Epidermal melanocyte (primary cell): Measurements from ENCODE around the gene CELF2.

Experiments used
- DNase-seq: peaks from one replicate; pipeline ENCODE4 v3.0.0; 2011; ENCODE audit warnings: low spot score; ENCODE audit not compliant: insufficient read length

CELF2 gene

GRCh38 chr10:11023009-11023953 lies 5.6 kb downstream of the CELF2 start:
- DNase-seq: no peak

- DNase-seq: no peak
These were observed 6.9 kb downstream of the CELF2 start for GRCh38 chr10:11024596-11024995.

DNA sequence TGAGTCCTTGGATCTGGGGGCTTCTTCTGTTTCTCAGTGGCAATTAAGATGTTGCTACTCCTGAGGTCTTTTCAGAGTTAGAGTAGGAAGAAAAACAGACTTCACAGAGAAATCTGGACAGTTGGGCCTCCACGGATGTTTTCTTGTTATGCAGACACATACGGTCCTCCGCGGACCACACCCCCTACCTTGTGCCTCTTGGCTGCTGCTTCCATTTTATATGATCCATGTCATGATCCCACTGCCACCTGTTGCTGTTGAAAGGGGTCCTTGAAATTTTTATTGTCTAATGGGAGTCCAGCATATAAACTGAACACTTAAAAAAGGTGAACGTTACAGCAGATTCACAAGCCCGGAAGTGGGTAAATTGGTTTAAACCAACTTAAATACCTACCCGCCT lies 8.3 kb downstream of the CELF2 start:
- DNase-seq: no peak

GRCh38 chr10:11026773-11027172 lies 9.1 kb downstream of the CELF2 start:
- DNase-seq: no peak

- DNase-seq: no peak
These were observed 17.1 kb downstream of the CELF2 start for GRCh38 chr10:11034762-11035161.

- no peak for DNase-seq
These were observed 17.8 kb downstream of the CELF2 start for GRCh38 chr10:11035301-11035991.

GRCh38 chr10:11036424-11037011 lies 18.8 kb downstream of the CELF2 start:
- peak; percentile 51 for DNase-seq

DNA sequence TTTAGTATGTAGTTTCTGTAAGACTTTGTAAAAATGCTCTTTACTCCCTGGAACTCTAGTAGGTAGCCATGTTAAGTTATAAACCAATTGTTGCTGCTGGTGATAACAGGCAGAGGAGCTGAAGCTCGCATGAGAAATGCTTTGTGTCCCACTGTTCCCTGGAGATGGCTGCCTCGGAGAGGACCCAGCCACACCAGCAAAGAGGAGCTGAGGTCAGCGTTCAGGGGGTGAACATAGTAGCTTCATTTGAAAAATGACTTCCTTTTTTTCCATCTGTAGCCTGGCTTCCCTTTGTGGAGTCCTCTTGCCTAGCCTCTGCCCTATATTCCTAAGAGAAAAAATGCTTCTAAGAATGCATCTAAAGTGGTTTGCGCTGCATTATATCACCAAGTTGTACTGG lies 20.3 kb downstream of the CELF2 start:
- no peak for DNase-seq

GRCh38 chr10:11042357-11042756 lies 24.7 kb downstream of the CELF2 start:
- no peak for DNase-seq

DNA sequence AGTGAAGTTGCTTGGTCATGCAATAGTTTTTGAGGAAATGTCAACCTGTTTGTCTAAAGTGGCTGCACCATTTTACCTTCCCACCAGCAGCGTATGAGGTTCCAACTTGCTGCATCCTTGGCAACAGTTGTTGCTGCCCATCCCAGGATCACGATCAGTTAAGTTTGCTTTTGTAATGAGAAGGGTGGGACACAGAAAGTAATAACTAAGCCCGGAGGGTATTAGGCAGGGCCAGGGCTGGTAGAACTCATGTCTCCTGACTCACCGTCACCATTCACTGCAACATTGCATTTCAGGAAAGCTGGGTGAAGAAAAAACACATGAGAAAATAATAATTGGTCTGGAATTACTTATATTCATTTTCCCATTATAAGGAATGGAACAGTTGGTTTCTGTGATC lies 25.4 kb downstream of the CELF2 start:
- no peak for DNase-seq

DNA sequence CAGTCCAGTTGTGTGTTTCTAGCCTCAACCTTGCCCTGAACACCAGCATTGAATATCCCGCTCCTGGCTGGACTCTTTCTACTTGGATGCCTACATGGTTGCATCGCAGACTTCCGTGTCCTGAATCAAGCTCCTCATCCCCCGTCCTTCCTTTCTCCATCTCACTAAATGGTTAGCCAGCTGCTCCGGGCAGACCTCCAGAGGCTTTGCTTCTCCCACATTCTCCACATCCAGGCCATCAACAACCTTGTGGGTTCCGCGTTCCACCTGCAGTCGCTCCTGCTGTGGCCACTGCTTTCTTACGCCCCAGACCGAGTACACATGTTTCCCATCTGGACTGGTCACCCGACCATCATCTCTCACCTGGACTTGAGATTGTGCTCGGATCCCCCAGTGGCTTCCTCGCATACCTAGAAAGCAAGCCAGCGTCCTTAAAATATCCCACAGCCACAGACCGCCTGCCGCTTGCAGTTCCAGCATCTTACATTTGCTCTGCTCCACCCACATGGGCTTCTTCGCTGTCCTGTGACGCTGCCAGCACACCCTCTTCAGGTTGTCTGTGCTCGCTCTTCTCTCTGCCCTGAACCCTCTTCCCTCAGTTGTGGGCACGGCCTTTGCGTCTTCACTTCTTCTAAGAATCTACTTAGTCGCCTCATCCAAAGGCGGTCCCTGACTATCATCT lies 25.9 kb downstream of the CELF2 start:
- DNase-seq: no peak

GRCh38 chr10:11045487-11045886 lies 27.8 kb downstream of the CELF2 start:
- no peak for DNase-seq

GRCh38 chr10:11045995-11046775 lies 28.5 kb downstream of the CELF2 start:
- DNase-seq: no peak

GRCh38 chr10:11046776-11047160 lies 29.1 kb downstream of the CELF2 start:
- no peak for DNase-seq

- no peak for DNase-seq
These were observed 31.1 kb downstream of the CELF2 start for GRCh38 chr10:11048707-11049278.

DNA sequence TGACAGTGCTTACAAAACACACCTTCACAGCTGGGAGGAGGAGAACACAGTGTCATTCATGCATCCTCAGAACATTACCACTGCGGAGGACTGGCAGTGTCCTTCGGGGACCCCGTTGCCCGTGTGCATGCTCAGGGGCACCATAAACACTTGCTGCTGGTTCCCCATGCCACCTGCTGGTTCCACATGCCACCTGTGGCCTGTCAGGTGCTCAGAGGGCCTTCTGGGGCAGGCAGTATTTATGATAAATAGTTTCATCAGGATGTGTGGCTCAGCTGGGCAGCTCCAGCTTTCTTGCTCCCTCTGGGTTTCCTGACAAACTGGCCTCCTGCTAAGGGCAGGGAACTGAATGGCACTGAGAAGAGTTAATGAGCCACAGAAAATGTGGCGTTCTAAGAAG lies 32.1 kb downstream of the CELF2 start:
- no peak for DNase-seq

- no peak for DNase-seq
These were observed 32.9 kb downstream of the CELF2 start for GRCh38 chr10:11050301-11051287.

DNA sequence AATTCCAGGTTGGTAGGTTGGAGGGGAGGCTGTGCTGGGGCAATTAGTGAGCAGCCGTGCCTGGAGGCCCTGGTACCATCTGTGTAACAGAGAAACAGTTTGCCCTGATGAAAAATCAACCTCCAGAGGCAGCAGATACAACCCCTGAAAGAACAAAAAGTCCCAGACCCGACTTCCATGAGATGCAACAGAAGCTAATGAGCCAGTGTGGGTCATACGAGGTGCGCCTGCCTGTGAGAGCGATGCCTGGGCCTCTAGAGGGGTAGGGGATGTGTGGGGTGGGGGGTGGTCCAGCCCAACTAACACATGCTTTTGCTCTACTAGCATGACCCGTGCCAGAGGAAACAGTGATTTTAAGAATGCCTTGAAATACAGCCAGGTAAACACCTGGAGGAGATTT lies 39.3 kb downstream of the CELF2 start:
- DNase-seq: no peak

GRCh38 chr10:11057448-11057847 lies 39.8 kb downstream of the CELF2 start:
- no peak for DNase-seq
